A673 (cell line): Measurements from ENCODE around the gene NCR1.

Experiments used
- EZH2 ChIP-seq: fragments of 200-600 bp; sonication (generic); IDR thresholded peaks from 2 replicates; pipeline ENCODE4 v1.6.1; 2017; ENCODE audit warnings: borderline replicate concordance, low read depth, mild to moderate bottlenecking, mixed read lengths, antibody characterized with exemption, low read length; ENCODE audit not compliant: poor library complexity, severe bottlenecking
- TF ChIP-seq, protein P1 (sequence below): fragments of 300-800, 200-600 bp; sonication (generic); conservative IDR thresholded peaks from 2 replicates; pipeline ENCODE4 v1.5.1; 2017; ENCODE audit warnings: low read depth, mild to moderate bottlenecking, antibody characterized with exemption, low read length, moderate library complexity, mixed read lengths

DNA sequence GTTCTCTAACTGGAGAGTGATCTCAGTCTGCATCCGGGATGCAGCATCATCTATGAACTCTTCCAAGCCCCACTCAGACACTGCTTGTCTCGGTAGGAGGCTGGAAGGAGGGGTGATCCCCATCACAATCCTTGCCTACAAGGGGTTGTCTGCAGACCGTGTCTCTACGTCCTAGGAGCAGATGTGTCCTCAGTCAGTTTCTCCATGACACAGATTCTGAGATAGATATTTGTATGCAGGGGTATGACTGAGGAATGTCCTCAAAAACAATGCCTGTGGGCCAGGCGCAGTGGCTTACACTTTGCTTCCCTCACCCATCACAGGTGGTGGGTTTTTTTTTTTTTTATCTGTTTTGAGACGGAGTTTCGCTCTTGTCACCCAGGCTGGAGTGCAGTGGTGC is 871 bp downstream of the NCR1 start:
- TF ChIP-seq, protein P1, sequence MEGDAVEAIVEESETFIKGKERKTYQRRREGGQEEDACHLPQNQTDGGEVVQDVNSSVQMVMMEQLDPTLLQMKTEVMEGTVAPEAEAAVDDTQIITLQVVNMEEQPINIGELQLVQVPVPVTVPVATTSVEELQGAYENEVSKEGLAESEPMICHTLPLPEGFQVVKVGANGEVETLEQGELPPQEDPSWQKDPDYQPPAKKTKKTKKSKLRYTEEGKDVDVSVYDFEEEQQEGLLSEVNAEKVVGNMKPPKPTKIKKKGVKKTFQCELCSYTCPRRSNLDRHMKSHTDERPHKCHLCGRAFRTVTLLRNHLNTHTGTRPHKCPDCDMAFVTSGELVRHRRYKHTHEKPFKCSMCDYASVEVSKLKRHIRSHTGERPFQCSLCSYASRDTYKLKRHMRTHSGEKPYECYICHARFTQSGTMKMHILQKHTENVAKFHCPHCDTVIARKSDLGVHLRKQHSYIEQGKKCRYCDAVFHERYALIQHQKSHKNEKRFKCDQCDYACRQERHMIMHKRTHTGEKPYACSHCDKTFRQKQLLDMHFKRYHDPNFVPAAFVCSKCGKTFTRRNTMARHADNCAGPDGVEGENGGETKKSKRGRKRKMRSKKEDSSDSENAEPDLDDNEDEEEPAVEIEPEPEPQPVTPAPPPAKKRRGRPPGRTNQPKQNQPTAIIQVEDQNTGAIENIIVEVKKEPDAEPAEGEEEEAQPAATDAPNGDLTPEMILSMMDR, result no peak
- no peak for TF ChIP-seq EZH2
